ENCODE data around the gene SEZ6L2. TPM values are rescaled to one million over a fixed set of nuclear protein-coding genes. Genes with fewer than 3 reads are reported as not detected.

Gene SEZ6L2
- total and polyA plus RNA-seq, 9 of the 15 experiments (the other 6 are each of a cell fraction or from before 2014, with no cell fraction given), result 0.10 to 2.1 (median 0.72) TPM

- TF ChIP-seq CEBPG (CRISPR knock-in tag; IDR thresholded peaks at IDR 0.05) (0 out of 2 replicates have a peak, but pooled peaks have one; percentile 12), CEBPG (tag; conservative IDR thresholded peaks at IDR 0.05 in 1 of 2, IDR thresholded peaks at IDR 0.05 in 1 of 2) (no peak), ZFX (CRISPR knock-in tag; IDR thresholded peaks at IDR 0.05) (peak; percentile 88), ZBTB11 (CRISPR knock-in tag; IDR thresholded peaks at IDR 0.05) (peak in 1 of 3 experiments; percentile 26; a peak in 1 of 6 replicates), NCOA4 (IDR thresholded peaks at IDR 0.05; ENCODE audit: partially characterized antibody) (no peak), ZFPM2 (CRISPR knock-in tag; IDR thresholded peaks at IDR 0.05) (no peak), CTBP1 (IDR thresholded peaks at IDR 0.05; ENCODE audit: borderline replicate concordance) (peak; percentile 90), E2F4 (CRISPR knock-in tag; IDR thresholded peaks at IDR 0.05; ENCODE audit: low read depth) (no peak), RBM25 (IDR thresholded peaks at IDR 0.05; ENCODE audit: low read depth, low read length, severe bottlenecking) (no peak), ZMIZ1 (IDR thresholded peaks at IDR 0.05; ENCODE audit: low read depth in 2 of 2, low read length in 2 of 2) (no peak), NR0B1 (IDR thresholded peaks at IDR 0.05; ENCODE audit: partially characterized antibody) (no peak), CBX2 (IDR thresholded peaks at IDR 0.05; ENCODE audit: insufficient read depth, low read length, poor library complexity, severe bottlenecking) (no peak), SMARCA5 (IDR thresholded peaks at IDR 0.05) (peak; percentile 98), FUS (optimal IDR thresholded peaks at IDR 0.05; ENCODE audit: low read depth, low read length) (no peak), ZNF695 (CRISPR knock-in tag; IDR thresholded peaks at IDR 0.05) (no peak), TBP (optimal IDR thresholded peaks at IDR 0.05; ENCODE audit: low read depth, low read length) (no peak)
Observed at GRCh38 chr16:29943846-29944799, 44.8 kb upstream of the SEZ6L2 start (continued).

Data from K562 (cell line).